Measurements from ENCODE around the gene MSANTD7.

Gene MSANTD7

GRCh38 chr10:14837757-14838581, at the start of gene MSANTD7, which contains the start of the genes CDNF and HSPA14:
Gene MSANTD7 (plus strand): TSS chr10:14838306. CDS start chr10:14842285, 3,979 bp downstream.
Gene CDNF (minus strand): TSS chr10:14838037. CDS start chr10:14837946, 91 bp downstream.
Gene HSPA14 (plus strand): TSS chr10:14838306. CDS start chr10:14838403, 97 bp downstream.
- DNase-seq (ENCODE audit: low spot score): peak; percentile 99
- TF ChIP-seq CTCF (IDR thresholded peaks at IDR 0.05; ENCODE audit: extremely low read depth, insufficient read depth, missing control alignments): no peak
- in situ Hi-C loops (cut with MboI; ENCODE audit: low pct_unique_long_range_greater_than_20kb, low sequenced_read_pairs, unreplicated experiment): no loop called here

- in situ Hi-C loops (cut with MboI; ENCODE audit: low pct_unique_long_range_greater_than_20kb, low sequenced_read_pairs, unreplicated experiment): no loop called here
- TF ChIP-seq CTCF (IDR thresholded peaks at IDR 0.05; ENCODE audit: extremely low read depth, insufficient read depth, missing control alignments): no peak
- no peak for DNase-seq (ENCODE audit: low spot score)
Observed at GRCh38 chr10:14798636-14799035, 39.5 kb upstream of the MSANTD7 start.

GRCh38 chr10:14800397-14800796, 37.7 kb upstream of the MSANTD7 start:
- in situ Hi-C loops (cut with MboI; ENCODE audit: low pct_unique_long_range_greater_than_20kb, low sequenced_read_pairs, unreplicated experiment): no loop called here
- no peak for TF ChIP-seq CTCF (IDR thresholded peaks at IDR 0.05; ENCODE audit: extremely low read depth, insufficient read depth, missing control alignments)
- DNase-seq (ENCODE audit: low spot score): no peak

- TF ChIP-seq CTCF (IDR thresholded peaks at IDR 0.05; ENCODE audit: extremely low read depth, insufficient read depth, missing control alignments): no peak
- in situ Hi-C loops (cut with MboI; ENCODE audit: low pct_unique_long_range_greater_than_20kb, low sequenced_read_pairs, unreplicated experiment): no loop called here
- no peak for DNase-seq (ENCODE audit: low spot score)
Observed at GRCh38 chr10:14801723-14802122, 36.4 kb upstream of the MSANTD7 start.

- TF ChIP-seq CTCF (IDR thresholded peaks at IDR 0.05; ENCODE audit: extremely low read depth, insufficient read depth, missing control alignments): no peak
- in situ Hi-C loops (cut with MboI; ENCODE audit: low pct_unique_long_range_greater_than_20kb, low sequenced_read_pairs, unreplicated experiment): no loop called here
- DNase-seq (ENCODE audit: low spot score): no peak
Observed at GRCh38 chr10:14803827-14804226, 34.3 kb upstream of the MSANTD7 start.

GRCh38 chr10:14806318-14806717, 31.8 kb upstream of the MSANTD7 start:
- in situ Hi-C loops (cut with MboI; ENCODE audit: low pct_unique_long_range_greater_than_20kb, low sequenced_read_pairs, unreplicated experiment): no loop called here
- no peak for TF ChIP-seq CTCF (IDR thresholded peaks at IDR 0.05; ENCODE audit: extremely low read depth, insufficient read depth, missing control alignments)
- DNase-seq (ENCODE audit: low spot score): no peak

Measured in GM13977 (cell line).